KMS-11 (cell line): ENCODE measurements around the gene SYNDIG1.

Experiments
- H2AFZ ChIP-seq: fragments of 200-600 bp; sonication (generic); 2 replicates; pipeline ENCODE4 v1.6.1; 2016; ENCODE audit warnings: antibody characterized with exemption, mixed run types, low read depth
- H3K27ac ChIP-seq: fragments of 200-600 bp; sonication (generic); 2 replicates; pipeline ENCODE4 v1.6.1; 2016; ENCODE audit warnings: mild to moderate bottlenecking, mixed run types
- H3K27me3 ChIP-seq: fragments of 200-600 bp; sonication (generic); 2 replicates; pipeline ENCODE4 v1.6.1; 2017; ENCODE audit warnings: mild to moderate bottlenecking, low read depth, mixed run types, moderate library complexity; ENCODE audit not compliant: insufficient read depth
- H3K36me3 ChIP-seq: fragments of 200-600 bp; sonication (generic); 2 replicates; pipeline ENCODE4 v1.6.1; 2017; ENCODE audit warnings: mild to moderate bottlenecking, mixed run types; ENCODE audit not compliant: insufficient read depth
- H3K4me1 ChIP-seq: fragments of 200-600 bp; sonication (generic); 2 replicates; pipeline ENCODE4 v1.6.1; 2016; ENCODE audit warnings: mild to moderate bottlenecking, low read depth, mixed run types; ENCODE audit not compliant: poor library complexity, severe bottlenecking
- H3K4me2 ChIP-seq: fragments of 200-600 bp; sonication (generic); 2 replicates; pipeline ENCODE4 v1.7.0; 2016; ENCODE audit warnings: mild to moderate bottlenecking, mixed run types
- H3K4me3 ChIP-seq: fragments of 200-600 bp; sonication (generic); IDR thresholded peaks from 2 replicates; pipeline ENCODE4 v1.6.1; 2017; ENCODE audit warnings: low read depth, low read length, mixed read lengths; ENCODE audit not compliant: insufficient read depth
- H3K79me2 ChIP-seq: fragments of 200-600 bp; sonication (generic); 2 replicates; pipeline ENCODE4 v1.6.1; 2016; ENCODE audit warnings: low read depth, mixed run types; ENCODE audit not compliant: insufficient read depth
- H3K9ac ChIP-seq: fragments of 200-600 bp; sonication (generic); 2 replicates; pipeline ENCODE4 v1.6.1; 2016; ENCODE audit warnings: mild to moderate bottlenecking, mixed run types
- H4K20me1 ChIP-seq: fragments of 200-600 bp; sonication (generic); 2 replicates; pipeline ENCODE4 v1.6.1; 2016; ENCODE audit warnings: mild to moderate bottlenecking, mixed run types; ENCODE audit not compliant: insufficient read depth
- TF ChIP-seq, protein P1 (sequence below): fragments of 200-600 bp; sonication (generic); conservative IDR thresholded peaks from 2 replicates; pipeline ENCODE4 v1.6.1; 2017; ENCODE audit warnings: low read depth, mild to moderate bottlenecking, antibody characterized with exemption, low read length, moderate library complexity, mixed read lengths

SYNDIG1 gene

DNA sequence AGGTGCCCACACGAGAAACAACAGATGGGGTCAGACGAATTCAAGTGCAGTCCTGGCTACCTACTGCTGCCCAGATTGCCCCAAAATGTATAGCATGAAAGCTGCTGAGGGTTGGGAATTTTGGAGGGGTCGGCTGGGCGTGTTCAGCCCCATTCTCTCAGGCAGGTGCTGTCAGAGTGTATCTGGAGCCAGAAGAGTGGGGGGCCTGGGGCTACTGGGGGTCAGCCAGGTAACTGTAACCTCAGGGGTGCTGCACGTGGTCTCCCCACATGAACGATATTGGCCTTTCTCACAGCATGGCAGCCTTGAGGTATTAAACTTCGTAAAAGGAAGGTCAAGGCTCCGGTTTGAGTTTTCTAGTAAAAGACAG lies 14.6 kb downstream of the SYNDIG1 start:
- Histone ChIP-seq H3K27me3 (no peaks in the 10 kb centered on the region), H2AFZ (no peak overlapping the region), H3K9ac (no peak overlapping the region), H3K36me3 (no peaks in the 10 kb centered on the region), H3K4me2 (no peak overlapping the region), H3K4me1 (no peaks in the 10 kb centered on the region), H3K79me2 (peaks cover 69% of the 10 kb centered on the region), H4K20me1 (no peaks in the 10 kb centered on the region), H3K4me3 (no peak overlapping the region), H3K27ac (no peak overlapping the region)
- TF ChIP-seq, protein P1, sequence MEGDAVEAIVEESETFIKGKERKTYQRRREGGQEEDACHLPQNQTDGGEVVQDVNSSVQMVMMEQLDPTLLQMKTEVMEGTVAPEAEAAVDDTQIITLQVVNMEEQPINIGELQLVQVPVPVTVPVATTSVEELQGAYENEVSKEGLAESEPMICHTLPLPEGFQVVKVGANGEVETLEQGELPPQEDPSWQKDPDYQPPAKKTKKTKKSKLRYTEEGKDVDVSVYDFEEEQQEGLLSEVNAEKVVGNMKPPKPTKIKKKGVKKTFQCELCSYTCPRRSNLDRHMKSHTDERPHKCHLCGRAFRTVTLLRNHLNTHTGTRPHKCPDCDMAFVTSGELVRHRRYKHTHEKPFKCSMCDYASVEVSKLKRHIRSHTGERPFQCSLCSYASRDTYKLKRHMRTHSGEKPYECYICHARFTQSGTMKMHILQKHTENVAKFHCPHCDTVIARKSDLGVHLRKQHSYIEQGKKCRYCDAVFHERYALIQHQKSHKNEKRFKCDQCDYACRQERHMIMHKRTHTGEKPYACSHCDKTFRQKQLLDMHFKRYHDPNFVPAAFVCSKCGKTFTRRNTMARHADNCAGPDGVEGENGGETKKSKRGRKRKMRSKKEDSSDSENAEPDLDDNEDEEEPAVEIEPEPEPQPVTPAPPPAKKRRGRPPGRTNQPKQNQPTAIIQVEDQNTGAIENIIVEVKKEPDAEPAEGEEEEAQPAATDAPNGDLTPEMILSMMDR: no peak

DNA sequence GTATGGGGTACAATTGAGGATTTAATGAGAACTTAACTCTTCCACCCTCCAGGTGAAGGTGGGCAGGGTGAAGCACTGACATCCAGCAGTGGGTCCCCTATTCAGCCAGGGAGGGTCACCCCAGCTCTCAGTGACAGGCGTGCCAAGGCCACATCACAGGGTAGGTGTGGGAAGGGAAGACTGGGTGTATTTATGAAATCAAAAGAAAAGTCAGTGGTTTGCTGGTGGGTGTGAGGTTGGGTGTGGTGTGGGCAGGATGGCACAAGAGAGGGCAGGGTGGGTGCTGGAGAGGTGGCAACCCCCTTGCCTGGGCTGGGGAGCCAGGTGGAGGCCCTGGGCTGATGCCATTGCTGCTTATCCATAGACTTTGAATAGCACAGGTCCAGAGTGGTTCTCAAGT lies 16.6 kb downstream of the SYNDIG1 start:
- no peak overlapping the region for H2AFZ ChIP-seq
- TF ChIP-seq, protein P1: no peak
- H3K36me3 ChIP-seq: no peaks in the 10 kb centered on the region
- no peaks in the 10 kb centered on the region for H3K4me1 ChIP-seq
- H3K27ac ChIP-seq: no peak overlapping the region
- H3K9ac ChIP-seq: no peak overlapping the region
- H3K27me3 ChIP-seq: no peaks in the 10 kb centered on the region
- no peaks in the 10 kb centered on the region for H4K20me1 ChIP-seq
- H3K4me3 ChIP-seq: no peak overlapping the region
- H3K79me2 ChIP-seq: peaks cover 51% of the 10 kb centered on the region
- no peak overlapping the region for H3K4me2 ChIP-seq

DNA sequence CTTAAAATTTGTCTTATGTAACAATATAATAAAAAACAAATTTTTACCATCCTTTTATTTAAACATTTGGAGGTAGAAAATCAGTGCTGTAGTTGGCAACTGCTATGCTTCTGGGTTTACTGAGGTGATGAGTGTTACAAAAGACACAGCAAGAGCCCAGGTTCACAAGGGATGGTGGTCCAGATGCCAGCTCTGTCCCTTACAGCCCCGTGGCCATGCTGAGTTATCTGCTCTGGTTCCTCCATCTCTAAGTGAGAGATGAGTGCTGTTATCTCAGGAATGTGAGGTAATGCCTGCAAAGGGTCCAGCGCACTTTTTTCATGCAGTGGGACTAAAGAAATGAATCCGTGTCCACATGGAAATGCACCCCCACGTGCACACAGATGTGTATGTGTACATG lies 17.8 kb downstream of the SYNDIG1 start:
- peaks cover 41% of the 10 kb centered on the region for H3K79me2 ChIP-seq

DNA sequence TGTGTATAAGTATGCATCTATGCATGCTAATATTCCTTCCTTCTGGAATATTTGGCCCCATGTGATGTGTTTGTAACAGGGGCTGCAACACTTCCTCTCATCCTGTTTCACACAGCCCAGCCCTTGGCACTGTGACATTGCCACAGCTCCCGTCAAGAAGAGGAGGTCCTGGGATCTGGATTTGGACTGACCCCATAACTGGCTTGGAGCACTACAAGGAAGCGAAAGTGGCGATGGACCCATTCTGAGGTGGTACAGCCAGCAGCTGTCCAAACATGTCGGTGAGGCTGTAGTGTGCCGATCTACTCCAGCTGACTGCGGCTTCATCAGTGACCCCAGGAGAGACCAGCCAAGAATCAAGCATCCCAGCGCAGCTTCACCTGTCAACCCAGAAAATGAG lies 18.2 kb downstream of the SYNDIG1 start:
- TF ChIP-seq, protein P1: no peak
- no peaks in the 10 kb centered on the region for H3K36me3 ChIP-seq

More for the DNA sequence above, 17.8 kb downstream of the SYNDIG1 start:
- Histone ChIP-seq H3K4me3 (no peak overlapping the region), H2AFZ (no peak overlapping the region), H3K27me3 (no peaks in the 10 kb centered on the region), H4K20me1 (no peaks in the 10 kb centered on the region), H3K9ac (no peak overlapping the region), H3K4me1 (no peaks in the 10 kb centered on the region), H3K36me3 (no peaks in the 10 kb centered on the region), H3K4me2 (no peak overlapping the region), H3K27ac (no peak overlapping the region)
- TF ChIP-seq, protein P1: no peak

More for the DNA sequence above, 18.2 kb downstream of the SYNDIG1 start:
- H3K4me1 ChIP-seq: no peaks in the 10 kb centered on the region
- H3K27ac ChIP-seq: no peak overlapping the region
- peaks cover 37% of the 10 kb centered on the region for H3K79me2 ChIP-seq
- no peak overlapping the region for H3K4me2 ChIP-seq
- no peaks in the 10 kb centered on the region for H4K20me1 ChIP-seq
- no peak overlapping the region for H3K9ac ChIP-seq
- H3K4me3 ChIP-seq: no peak overlapping the region
- H2AFZ ChIP-seq: no peak overlapping the region
- no peaks in the 10 kb centered on the region for H3K27me3 ChIP-seq
